ENCODE measurements around the gene CD96.

Gene CD96

DNA sequence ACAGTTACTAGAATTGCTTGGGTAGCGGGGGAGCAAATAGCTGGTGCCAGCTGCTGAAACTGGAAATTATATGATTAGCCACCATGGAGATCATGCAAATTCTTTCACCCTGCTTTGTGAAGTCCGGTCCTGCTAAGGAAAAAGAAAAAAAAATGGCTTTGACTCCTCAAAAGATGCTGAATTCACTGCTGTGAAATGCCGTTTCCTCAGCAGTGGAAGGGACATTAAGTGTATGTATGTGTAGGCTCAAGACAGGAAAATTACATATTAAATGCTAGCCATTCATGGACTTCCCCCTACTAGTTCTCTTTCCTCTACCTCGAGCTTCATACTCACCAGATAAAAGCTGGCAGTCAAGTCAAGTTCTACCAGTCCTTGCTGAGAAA lies 135.0 kb downstream of the CD96 start:
- no peak for DNase-seq

DNA sequence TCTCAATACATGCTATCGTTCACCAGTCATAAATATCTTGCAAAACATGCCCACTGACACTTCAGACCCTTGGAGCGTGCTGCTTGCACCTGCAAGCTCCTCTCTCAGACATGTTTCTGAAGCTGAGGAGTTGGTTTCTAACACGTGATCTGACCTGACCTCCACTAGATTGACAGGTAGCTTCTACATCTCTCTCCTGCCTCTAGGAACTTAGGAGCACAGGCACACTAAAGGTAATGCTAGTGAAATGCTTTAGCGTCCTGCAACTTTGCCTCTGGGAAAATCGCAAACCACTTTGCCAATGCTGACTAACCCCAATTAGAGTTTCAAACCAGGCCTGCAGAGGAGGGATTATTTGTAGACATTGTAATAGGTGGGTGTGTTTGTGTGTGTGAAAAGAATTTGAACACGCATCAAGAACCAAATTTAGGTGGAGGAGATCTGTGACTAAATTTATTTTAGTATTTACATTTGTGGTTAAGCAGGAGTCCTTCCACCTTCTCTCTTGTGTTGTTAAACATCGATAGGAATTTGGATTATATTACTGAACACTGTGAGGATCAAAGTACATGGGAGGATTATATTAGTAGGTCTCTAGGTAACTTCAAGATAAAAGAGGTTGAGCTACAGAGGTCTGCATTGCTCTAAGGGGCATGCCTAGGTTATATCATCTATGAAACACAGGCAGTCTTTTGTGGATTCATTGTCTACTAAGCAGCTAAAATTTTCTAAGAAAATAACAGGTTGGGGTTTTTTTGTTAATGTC lies 139.8 kb downstream of the CD96 start:
- no peak for DNase-seq

DNA sequence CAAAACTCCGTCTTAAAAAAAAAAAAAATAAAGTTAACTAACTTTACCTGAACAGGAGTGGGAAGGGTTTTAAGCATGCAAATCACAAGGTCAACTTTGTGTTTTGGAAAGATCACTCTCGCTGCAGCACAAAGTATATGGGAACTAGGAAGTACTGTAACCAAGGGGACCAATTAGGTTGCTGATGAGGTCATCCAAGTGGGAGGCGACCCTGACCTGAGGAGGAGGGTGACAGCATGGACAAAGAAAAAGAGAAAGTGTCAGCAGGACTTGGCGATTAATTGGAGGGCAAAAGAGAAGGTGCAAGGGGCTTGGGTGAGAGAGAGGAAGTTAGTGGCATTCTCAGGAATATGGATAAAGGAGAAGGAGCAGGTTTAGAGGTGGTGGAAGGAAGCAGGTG lies 142.6 kb downstream of the CD96 start:
- no peak for DNase-seq

DNA sequence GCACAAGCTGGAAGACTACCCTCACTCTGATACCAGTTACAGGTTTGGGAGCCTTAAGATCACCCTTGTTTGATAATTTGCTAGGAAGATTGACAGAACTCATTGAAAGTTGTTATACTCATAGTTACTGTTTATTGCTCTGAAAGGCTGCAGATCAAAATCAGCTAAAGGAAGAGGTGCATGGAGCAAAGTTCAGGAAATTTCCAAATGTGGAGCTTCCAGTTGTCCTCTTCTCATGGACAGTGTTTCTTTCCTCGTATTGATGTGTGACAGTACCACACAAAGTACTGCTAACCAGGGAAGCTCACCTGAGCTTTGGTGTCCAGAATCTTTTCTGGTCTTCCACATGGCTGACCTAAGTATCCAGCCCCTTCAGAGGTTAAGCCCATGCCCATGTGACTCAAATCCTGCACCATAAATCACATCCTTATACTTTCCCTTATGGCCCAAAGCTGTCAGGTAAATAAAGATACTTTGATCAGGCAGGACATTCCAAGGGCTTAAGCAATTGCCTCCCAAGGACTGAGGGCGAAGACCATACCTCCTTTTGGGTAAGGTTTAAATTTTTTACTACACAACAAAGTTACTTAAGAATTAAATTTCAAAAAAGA lies 146.3 kb downstream of the CD96 start:
- DNase-seq, result no peak

DNA sequence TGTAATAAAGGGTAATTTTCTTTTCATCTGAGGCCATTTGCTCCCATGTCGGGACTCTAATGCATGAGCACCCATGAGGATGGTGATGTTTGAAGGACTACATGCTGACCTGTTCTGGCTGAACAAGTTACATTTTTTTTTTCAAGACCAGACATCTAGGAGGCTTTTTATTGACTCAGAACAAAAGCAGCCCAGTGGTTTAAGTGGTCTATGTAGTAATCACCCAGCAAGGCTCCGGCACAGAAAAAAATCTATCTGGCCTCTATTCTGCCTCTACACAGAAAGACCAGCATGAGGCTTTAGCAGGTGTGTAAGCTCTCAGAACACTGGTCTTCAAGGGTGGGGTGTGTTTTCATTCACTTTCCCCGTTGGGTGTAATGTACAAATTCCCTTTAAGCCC lies 148.2 kb downstream of the CD96 start:
- DNase-seq, result no peak

DNA sequence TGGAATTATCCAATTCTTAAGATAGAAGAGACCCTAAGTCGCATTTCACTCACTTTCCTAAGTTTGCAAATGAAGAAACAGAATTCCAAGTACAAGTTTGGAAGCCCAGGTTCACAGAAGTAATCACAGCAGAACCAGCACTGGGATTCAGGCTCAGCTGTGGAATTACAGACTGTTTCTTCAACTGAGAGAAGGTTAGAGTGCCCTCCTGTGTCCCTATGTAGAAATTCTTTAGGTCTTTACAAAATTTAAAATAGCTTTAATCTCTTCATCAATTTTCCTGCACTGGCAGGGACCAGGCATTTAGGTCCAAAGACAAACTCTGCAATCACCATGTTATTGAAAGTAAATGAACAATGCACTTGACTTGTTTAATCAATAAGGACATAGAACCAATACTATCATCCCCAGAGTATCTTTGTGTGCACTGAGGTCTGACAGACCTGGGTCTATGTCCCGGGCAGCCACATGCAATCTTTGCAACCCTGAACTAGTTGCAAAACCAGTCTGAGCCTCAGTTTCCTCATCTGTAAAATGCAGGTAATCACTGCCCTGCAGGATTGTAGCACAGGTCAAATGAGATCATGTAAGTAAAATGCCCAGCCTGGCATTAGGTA lies 149.4 kb downstream of the CD96 start:
- peak in 1 of 2 donors; percentile 47 for DNase-seq

DNA sequence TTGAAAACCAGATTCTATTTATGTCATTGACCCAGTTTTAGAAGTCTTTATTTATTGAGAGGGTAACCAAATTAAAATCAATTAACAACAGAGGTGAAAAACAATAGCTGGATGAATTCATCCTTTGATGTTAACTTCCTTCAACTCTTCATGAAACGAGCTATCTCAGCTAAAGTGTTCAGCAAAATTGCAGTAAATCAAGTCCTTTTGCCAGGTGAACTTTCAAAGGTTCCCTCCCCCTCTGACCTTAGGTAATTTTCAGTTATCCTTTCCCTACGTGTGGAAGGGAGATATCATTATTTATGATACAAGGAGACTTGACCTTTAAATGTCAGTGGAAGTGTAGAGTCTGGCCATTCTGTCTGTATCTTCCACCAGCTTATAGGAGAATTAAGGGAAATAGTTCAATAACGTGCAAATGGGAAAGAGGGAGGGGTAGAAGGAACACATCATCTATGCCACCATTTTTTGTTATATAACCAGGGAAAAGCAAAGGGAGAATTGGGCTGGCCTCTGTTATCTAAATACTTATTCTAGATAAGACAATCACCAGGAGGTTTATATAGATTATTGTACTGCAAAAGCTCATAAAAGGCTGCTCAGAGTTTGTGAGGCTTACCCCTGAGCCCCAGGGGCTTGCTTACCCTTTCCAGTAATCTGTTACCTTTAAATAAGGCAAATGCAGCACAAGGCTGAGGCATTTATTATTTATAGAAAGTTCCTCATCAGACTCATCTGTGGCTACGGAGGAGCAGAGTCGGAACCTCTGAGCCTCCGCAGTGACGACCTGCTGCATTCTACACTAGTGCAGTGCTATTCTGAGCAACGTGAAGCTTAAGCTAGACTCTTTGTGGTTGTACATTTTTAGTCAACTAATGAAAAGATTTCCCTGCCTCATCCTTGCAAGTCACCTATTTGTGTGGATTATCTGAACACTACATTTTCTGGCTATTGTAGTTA lies 150.9 kb downstream of the CD96 start:
- DNase-seq, result no peak

DNA sequence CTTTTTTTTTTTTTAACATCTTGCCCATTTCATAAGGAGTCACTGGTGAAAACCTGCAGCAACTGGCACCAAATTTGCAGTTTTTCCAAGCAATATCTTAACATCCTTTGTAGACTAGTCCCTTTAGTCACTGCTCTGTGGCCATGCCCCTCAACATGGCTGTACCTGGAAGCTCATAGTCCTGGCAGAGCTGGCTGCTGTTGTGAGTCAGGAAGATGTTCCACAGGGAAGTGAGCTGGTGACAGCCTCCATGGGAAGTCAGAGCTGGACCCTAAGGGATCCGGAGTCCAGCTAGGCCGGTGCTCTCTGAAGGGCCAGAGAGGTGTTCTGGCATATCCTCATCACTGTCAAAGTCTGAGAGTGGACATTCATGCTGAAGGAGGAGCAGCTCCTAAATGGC lies 152.5 kb downstream of the CD96 start:
- DNase-seq, result no peak

DNA sequence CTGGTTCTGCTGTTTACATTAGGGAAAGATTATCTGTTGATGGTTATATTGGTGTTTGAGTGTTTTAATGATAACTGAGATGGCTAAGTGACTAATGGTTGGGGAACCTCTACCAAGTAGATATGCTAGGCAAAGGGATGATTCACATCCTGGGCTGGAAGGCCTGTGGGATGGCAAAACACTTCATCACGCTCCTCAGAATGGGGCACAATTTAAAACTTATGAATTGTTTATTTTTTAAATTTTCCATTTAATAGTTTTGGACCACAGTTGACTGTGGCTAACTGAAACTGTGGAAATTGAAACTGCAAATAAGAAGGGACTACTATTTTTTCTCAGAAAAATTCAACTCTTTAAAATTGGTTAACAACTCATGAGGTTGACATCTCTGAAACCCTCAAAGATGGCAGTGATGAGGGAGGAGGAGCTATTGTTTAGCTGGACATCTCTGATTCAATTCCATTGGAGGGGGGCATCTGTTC lies 153.7 kb downstream of the CD96 start:
- DNase-seq, result peak in 1 of 2 donors; percentile 11

DNA sequence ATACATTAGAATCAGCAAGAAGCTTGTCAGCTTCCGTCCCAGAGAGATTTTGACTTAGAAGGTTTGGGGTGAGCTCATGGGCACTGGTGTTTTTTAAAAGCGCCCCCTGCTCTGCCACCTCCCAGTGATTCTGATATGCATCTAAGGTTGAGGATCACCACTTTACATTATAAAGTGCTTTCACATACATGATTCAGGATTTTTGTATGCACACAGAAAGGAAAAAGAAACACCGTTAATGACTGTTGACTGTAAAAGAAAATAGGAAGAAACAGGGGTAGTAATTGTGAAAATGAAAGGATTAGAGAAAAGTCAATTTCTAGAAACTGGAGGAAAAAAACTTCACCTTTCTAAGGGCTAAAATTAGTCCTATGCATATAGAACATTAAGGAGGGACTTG lies 158.1 kb downstream of the CD96 start:
- no peak for DNase-seq

DNA sequence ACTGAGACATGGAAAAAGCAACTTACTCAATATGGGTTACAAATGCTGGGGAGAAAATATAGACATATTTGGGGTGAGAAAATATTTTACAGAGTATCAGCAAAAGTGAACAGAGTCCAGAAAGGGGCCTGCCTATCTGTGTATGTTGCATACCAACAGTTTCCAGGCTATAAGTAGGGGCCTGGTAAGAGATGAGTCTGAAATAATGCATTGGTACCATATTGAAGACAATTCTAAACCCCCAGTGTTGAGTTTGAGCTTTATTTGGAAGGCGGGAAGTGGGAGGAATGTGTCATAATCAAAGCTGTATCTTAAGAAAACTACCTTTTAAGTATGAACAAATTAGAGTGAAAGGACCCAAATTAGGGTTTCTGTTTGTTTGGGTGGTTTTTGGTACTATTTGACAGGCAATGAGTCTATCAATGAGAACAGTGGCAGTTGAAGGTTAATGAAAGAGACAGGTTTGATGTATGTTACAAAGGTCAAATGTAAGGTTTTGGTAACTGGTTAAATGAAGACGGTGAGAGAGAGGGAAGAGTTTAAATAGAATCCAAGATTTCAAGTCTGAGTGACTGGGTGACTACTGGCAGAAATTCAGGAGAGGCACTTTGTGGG lies 159.4 kb downstream of the CD96 start:
- DNase-seq, result no peak

Data from CD4-positive, alpha-beta T cell treated with Interleukin-4 for 1 hour (primary cell).